VCaP (cell line): ENCODE data around the gene ZFP64.

Experiments
- H3K27ac ChIP-seq: fragments of 450-650 bp; 2 replicates; pipeline ENCODE4 v1.5.1; 2017
- TF ChIP-seq, protein P1 (sequence below): fragments of 450-650 bp; conservative IDR thresholded peaks from 2 replicates; pipeline ENCODE4 v1.5.1; 2017; ENCODE audit warnings: mild to moderate bottlenecking, moderate library complexity

ZFP64 gene

DNA sequence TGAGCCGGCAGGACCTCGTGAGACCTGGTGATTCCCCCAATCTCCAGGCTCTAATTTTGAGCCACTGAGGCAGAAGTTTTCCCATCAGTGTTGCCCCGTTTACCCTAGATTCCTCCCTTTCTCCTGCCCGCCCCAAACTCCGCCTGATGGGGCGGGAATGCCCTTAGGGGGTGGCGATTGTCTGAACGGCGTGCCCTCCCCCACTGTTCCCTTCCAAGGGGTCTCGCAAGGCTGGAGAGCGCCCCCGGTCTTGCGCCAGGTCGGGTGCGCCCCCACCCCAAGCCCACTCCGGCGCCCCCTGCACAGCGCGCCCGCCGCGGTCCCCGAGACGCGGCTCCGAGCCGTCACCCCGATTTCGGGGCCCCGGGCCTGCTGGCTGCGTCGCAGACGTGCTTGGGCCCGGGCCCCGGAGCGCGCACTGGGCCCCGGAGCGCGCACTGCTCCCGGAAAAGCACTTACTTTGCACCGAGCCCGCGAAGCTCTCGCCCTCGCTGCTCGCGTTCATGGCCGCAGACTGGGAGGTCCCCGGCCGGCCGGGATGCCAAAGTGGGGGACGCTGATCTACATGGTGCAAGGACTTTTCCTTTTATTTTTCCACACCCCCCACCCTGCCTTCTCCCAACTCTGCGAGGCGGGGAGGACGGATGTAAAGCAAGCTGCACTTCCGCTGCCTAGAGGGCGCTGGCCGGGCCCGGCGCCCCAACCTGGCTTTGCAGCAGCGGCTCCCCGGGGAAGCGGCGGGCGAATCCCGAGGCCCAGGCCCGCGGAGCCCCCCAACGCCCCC is at the start of gene ZFP64:
ZFP64 (minus strand) TSS at position 648 of the 784 bp plus-strand sequence; CDS start at position 505, 143 bp downstream.
- TF ChIP-seq, protein P1, sequence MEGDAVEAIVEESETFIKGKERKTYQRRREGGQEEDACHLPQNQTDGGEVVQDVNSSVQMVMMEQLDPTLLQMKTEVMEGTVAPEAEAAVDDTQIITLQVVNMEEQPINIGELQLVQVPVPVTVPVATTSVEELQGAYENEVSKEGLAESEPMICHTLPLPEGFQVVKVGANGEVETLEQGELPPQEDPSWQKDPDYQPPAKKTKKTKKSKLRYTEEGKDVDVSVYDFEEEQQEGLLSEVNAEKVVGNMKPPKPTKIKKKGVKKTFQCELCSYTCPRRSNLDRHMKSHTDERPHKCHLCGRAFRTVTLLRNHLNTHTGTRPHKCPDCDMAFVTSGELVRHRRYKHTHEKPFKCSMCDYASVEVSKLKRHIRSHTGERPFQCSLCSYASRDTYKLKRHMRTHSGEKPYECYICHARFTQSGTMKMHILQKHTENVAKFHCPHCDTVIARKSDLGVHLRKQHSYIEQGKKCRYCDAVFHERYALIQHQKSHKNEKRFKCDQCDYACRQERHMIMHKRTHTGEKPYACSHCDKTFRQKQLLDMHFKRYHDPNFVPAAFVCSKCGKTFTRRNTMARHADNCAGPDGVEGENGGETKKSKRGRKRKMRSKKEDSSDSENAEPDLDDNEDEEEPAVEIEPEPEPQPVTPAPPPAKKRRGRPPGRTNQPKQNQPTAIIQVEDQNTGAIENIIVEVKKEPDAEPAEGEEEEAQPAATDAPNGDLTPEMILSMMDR = peak; percentile 77
- peak within 1 kb of the TSS; percentile 97 for H3K27ac ChIP-seq

DNA sequence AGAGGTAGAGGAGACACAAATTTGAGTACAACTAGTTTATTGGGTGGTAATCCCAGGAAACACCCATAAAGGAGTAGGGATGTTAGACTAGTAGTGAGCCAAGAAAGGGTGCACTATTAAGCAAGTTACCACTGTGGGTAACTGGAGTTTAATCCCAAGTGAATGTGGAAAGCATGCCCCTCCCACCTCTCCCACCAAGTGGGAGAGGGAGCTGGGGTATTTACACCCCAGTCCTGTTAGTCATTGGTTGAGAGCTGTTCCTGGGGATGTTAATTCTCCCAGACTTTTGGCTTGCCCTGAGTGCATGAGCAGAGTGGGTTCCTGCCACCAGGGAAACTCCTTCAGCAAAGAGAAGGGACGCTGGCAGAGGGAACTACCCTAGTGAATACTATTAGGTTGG is 49.2 kb upstream of the ZFP64 start:
- TF ChIP-seq, protein P1 = no peak
- no peak overlapping the region for H3K27ac ChIP-seq

DNA sequence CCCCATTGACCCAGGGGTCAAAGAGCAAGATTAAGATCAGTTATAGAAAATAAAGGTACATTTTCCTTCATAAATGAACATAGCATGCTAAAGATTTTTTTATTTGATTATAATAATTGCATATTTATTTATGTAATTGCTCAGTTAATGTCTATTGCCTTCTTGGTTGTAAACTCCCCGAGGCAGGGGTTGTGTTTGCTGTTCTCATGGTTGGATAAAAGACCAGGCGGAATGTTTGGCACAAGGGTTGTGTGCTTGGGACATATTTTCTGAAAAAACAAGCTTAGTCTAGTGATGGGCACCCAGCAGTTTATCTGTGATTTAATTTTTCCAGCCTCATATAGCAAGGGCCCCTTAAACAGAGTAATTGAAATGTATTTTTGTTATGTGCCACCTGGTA is 47.5 kb upstream of the ZFP64 start:
- no peak overlapping the region for H3K27ac ChIP-seq

DNA sequence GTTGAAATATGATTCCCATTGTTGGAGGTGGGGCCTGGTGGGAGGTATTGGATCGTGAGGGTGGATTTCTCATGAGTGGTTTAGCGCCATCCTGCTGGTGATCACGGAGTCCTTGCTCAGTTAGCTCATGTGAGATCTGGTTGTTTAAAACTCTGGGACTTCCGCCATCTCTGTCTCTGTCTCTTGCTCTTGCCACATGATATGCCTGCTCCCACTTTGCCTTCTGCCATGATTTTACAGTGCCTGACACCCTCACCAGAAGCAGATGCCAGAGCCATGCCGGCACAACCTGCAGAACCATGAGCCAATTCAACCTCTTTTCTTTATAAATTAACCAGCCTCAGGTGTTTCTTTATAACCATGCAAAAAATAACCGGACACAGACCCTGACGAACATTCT is 44.7 kb upstream of the ZFP64 start:
- H3K27ac ChIP-seq = no peak overlapping the region
- TF ChIP-seq, protein P1 = no peak

More for the DNA sequence above, 47.5 kb upstream of the ZFP64 start:
- TF ChIP-seq, protein P1 = no peak

DNA sequence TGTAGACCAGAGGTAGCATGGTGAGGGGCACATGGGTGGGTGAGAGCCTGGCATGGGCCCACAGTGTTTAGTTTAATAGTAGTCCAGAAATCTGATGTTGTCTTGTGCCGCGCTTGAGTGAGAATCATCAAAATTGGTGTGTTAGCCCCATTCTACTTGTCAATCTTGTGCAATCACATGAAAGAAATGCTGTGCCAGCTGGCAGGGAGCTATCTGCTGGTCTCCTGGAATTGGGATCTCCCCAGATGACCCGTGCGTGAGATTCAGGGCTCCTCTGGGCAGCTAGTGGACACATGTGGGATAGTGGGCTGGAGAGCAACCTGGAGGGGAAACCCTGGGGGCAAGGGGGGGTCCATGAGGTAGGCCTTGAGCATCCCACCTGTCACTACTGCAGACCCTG is 43.5 kb upstream of the ZFP64 start:
- no peak overlapping the region for H3K27ac ChIP-seq
- TF ChIP-seq, protein P1 = no peak

DNA sequence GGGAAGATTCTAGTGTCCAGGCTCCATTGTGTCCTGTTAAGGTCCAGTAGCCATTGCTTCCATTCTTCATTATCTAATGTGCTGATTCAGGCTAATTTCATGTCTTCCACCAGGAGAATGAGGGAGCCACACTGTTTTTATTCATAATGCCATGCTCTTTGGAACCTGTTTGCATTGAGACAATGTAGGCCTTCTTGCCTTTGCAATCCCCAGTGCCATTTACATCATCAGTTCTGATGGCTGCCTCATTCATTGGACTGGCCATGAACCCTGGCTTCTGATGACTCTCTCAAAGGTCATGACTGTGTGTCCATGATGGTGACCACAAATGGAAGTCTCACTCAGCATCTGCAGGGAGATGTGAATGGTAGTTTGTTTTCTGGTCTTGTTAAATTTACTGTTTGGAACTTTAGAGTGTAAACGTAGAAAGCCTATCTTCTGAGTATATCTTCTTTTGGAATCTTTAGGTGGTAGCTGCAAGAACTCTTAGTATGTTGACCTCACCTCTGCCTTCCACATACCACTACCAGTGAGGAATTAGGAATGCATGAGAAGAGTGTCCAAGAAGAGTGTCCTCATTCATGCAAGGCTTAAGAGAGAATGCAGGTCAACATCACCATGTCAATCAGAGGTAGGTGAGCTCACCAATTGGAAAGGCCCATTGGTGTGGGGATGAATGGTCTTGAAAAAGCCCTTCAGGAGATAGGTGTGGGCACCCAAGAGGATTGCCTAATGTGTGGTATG is 42.9 kb upstream of the ZFP64 start:
- TF ChIP-seq, protein P1 = no peak
- H3K27ac ChIP-seq = no peak overlapping the region

DNA sequence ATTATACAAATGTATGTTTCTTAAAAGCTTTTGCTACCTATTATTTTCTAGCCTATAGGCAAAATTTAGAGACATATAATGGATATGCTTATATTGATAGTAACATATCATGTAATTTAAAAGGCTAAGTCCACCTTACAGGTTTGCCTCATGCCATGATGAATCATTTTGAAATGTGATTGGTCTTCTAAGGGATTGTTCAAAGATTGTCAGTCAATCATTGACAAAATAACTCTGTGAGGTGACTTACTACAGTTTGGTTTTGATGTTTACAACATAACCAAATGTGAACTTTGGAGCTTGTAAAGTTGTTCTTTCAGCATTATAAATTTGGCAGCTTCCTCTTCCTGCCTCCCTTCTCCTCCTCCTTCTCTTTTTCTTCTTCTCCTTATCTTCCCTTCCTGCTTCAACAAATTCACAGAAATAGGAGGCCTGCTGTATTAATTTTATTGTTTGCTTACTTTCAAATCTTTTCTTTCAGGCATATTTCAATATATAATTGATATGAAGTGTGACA is 39.7 kb upstream of the ZFP64 start:
- H3K27ac ChIP-seq = peak overlapping the region; percentile 63
- TF ChIP-seq, protein P1 = no peak
